Urothelium cell line (cell line): Measurements from ENCODE around the gene POC1B.
A peak's percentile ranks its signal among the peaks of the same experiment; 100 is the strongest.

Experiments
- DNase-seq: peaks from one replicate; pipeline ENCODE4 v3.0.0; 2011; ENCODE audit warnings: low spot score, mixed read lengths
- FAIRE-seq: peaks from 2 replicates; lab custom pipeline; 2011; peaks lifted over from hg19 to GRCh38; lab: Jason Lieb, UNC

Gene POC1B

DNA sequence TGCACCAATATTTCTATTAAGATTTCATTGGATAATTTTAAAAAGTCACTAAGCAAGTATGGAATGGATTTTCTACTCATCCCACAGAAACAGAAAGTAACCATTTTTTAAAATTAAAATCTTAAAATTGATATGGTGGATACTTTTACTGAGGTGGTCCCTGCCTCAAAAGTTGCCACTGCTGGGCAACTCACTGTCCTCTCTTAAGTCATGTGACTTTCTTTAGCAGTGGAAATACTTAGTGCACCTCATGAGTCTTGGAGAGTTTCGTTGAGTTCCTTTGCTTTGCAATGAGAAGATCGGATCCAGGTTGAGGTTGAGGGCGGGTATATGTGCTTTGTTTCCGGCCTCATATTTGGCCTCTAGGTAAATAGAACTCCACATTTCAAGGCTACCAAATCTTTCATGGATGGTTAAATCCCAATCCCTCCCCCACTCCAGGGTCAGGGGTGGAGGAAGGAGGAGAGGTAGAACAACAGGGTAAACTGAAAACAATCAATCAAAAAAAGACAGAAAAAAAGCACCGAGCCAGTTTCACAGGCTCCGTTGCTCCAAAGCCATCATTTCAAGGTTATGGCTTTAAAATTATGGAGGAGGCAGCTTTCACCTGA lies 134.0 kb downstream of the POC1B start:
- DNase-seq (no peak), FAIRE-seq (no peak)

DNA sequence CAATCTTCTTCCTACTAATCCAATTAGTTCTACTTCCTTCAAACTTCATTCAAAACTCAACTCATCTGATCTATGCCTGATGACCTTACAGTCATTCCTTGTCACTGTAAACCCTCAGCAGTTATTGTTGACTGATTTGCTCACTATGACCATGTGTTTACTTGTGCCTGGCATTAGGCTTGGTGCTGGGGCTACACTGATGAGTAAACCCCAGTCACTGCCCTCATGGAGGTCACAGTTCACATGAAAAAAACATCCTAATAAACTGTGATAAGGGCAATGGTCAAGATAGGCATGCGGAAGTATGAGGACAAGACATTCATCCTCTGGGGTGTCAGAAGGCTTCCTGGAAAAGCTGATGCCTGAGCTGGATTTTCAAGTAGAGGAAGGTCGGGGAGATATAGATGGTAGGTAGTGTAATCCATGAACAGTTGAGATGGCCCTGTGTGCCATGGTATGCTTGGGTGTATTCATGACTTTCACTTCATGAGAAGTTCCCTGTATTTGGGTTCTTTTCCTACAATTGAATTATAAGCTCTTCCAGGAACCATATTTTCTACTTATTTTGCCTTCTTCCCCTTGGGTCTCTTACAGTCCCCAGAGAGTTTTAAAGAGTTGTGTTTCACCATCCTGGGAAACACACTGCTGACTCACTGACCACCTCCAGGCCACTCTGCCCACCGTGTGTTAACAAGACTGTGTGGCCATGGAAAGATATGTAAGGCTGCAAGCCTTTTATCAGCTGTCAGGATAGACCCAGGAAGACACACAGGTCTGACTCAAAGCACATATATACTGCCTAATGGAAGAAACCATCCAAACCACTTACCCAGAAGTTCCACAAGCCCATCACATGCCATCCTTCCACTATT lies 134.8 kb downstream of the POC1B start:
- FAIRE-seq (no peak), DNase-seq (no peak)

DNA sequence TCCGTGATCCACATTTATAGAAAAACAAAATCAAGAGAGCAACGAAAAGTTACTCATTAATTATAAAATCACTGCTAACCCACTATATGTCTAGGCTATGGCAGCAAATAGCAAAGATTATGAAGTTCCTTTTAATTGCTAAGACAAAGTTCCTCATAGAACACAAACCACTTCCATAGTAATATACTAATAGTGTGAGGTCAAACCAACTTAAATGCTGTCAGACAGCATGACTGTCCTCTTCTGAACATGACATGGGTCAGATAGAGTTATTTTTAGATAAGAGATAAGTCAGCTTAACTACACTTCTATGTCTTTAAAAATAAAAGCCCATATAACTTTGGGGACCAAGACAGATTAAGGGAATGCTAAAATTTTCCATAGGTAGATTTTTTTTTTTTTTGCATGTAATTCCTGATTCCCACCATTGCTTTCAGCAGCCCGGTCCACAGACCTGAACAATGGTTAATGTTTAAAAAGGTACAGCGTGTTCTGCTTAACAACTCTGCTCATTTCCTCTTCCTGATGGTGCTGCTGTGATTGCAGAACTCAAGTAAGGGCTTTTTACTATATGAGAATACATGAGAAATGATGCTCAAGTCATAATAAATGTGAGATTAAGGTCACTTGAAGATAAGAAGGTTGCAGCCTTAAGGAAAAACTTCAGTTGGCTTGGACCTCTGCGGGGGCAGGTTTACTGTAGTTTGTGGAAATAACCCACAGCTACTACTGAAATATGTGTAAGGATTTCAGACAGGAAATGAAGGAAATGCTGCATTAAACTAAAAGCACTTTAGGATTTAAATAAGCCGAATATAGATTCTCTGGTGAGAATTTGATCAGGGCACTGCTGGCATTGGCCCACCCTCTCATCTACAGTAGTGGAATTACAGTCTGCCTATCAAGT lies 135.8 kb downstream of the POC1B start:
- FAIRE-seq (no peak), DNase-seq (no peak)

DNA sequence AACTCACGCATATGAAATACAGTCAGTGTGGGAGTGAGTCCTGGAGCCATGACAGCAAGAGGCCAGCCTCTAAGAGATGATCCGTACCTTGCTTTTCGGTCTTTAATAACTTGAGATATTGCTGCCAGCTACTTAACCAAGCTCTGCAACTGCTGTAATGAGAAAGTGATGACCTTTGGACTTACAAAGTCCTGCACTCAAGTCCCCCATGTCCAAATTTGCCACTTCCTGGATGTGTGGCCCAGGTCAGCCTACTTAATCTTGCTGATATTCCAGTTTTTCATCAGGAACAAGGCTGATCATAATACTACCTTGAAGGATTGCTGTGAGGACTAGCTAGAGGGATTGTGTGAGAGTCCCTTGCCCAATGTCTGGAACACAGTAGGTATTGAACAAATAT lies 139.7 kb downstream of the POC1B start:
- DNase-seq (no peak), FAIRE-seq (no peak)

DNA sequence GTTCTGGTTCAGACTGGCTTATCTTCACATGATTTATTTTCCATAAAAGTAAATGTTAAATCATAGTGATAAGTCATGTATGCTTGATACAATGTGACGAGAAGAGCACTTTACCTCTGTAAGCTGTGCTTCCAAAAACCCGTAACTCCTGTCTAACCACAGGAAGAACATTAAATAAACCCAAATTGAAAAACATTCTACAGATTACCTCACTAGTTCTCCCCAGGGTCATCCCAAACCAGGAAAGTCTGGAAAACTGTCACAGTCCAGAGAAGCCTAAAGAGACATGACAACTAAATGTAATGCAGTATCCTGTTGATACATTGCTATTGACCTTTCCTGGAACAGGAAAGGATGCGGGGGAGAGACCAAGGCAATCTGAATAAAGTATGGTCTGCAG lies 141.0 kb downstream of the POC1B start:
- DNase-seq (no peak), FAIRE-seq (no peak)

DNA sequence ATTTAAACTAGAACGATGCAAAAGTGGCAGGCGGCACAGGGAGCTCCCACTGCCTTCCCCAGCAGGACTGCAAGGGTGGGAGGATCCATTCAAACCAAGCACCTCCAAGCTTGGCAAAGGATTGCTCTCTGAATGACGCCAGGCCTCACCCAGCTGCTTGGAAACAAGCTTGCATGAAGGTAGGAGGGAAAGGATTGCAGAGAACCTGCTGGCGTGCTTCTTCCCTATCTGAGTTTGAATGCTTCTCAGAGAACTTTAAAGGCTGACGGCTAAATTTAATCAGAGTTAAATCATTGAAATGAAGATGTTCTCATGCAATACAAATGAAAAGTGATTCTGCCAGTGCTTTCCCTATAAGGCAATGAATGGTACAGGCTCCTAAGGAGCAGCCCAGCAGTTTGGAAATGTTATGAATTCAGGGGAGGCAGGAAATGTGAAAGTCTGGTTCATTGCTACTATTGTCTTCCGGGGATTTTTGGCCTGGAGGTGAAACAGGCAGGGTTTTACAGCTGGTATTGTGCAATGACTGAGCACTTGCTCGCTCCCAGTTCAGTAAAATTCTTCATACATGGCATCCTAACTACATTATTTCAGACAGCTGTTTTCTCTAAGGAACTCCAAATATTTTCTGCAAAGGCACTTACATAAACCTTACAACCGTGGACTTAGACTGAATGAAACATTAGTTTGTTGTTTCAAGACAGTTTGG lies 141.6 kb downstream of the POC1B start:
- no peak for DNase-seq
- no peak for FAIRE-seq

DNA sequence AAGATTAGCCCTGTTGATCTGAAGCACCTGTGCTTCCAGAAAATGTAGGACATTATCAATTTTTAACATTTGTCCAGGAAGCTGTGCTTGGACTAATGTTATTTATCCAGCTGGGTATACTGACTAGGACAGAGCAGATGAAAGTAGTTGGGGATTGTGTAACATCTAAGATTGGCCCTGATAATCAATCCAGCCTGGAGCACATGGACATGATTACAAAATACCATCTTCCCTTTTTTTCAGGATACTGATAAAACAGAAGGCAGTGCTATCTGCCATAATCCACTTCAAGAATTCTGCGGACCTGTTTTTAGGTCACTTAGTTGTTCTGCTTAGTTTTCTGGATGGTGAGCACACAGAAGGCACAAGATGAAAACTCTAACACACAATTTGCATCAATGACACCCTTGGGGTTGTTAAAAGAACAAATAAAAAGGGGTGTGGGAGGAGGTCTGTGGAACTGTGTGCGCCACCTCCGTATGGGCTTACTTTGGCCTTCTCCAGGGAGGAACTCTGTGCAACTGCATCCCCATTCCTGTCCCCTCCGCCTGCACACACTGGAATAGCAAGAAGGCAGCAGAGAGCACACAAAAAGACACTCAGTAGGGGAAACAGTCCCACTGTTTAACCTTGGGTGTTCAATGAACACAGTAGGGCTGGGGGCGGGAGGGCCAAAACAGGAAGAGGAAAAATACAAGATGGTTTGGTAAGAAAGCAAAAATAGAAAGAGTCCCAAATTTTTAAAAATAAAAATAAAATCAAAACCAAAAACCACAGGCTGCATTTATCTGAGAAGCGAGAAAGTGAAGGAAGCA lies 142.4 kb downstream of the POC1B start:
- FAIRE-seq: no peak
- DNase-seq: no peak

DNA sequence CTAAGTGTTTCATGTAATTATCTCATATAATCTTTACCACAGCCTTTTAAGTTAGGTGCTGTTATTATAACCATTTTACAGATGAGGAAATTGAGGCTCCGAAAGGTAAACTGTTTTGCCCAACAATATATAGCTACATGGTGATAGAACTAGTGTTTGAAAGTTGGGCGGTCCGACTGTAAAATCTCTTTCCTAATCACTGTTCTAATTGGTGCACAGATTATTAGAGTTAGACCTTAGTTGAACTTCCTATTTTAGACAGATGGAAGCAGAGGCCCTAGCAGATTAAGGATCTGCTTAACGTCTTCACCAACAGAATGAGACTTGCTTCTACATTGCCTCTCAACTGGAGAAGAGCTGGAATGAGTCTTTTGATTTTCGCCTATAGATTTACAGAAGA lies 143.5 kb downstream of the POC1B start:
- DNase-seq: no peak
- FAIRE-seq: no peak

DNA sequence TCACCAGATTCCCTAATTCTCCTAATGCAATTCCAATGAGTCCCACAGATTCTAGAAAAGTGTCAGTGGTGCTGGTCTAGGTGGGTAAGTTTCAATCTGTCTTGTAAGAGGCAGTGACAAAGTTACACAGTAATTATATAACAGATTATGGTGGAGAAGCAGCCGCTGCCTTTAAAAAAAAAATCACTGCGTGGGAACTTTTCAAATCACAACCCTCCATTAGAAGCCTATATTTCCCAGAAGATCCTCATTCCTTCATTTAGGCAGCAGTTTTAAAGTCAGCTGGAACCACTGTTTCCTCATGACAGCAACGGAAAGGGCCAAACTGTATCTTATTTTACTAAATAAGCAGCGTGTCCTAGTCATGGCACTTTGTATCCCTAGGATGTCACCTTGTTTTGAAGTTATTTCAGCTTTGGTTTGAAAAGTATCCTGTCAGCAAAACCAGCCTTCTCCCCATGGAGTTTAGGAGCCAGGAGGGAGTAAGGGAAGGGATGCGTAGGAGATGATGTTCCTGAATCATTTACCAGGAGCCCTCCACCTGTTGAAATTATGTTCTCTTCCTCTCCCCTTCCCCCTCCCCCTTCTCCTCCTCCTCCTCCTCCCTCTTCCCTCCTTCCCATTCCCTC lies 145.9 kb downstream of the POC1B start:
- DNase-seq (no peak), FAIRE-seq (no peak)

DNA sequence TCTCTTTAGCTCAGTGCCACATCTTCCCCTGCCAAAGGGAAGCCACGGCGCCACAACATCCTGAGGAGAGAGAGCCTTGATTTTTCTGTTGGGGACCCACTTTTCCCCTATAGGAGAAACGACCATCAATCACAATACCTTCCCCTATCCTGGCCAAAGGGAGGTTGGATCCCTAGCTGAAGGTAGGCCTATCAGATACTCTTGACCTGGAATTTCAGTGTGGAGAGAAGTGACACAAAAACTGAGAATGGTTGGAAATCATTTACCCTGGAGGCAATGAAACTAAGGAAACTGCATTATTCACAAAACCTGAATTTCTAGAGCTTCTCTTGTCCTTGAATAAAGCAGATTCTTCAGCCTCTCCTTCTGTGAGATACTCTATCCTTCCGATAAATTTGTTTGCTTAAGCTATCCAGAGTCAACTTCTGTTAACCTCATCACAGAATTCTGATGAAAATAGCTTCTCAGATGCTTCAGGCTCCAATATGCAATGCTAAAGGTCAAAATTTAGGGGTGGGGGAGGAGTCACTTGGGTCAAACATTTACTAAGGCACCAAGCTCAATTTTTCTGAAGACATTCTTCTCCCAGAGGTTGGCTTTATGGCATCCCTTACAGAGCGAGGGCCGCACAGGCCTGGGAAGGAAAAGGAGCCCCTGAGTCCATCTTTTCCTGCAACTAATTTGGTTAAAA lies 146.6 kb downstream of the POC1B start:
- FAIRE-seq: no peak
- no peak for DNase-seq

DNA sequence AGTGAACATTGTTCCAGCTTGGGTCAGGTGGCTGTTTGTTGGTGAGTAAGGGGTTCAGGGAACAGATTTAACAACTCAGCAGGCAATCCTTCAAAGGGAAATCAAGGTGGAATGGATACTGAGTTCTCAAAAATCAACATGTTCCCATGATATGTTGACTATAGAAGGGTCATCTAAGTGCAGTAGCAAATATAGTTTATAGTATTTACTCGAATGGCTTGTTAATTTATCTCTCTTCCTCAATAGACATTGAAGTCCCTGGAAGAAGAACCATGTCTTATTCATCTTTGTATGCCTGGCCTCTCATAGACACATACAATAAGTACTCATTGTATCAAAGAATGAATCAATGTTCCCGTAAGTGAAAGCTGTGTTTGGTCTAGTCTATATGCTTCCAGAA lies 149.0 kb downstream of the POC1B start:
- DNase-seq (no peak), FAIRE-seq (no peak)

DNA sequence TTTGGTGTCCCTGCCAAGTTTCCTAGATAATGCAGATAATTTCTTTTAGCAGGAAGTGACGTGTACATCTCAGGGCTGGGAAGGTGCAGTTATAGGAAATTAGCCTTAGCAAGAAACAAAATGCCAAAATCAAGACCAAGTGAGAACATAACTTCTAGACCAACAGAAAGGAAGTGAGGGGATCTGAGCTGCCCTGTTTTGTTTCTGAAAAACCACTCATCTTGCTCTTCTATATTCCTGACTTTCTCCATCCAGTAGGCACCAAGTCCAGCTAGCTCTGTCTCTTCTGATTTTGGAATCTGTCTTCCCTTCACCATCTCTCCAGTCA lies 149.7 kb downstream of the POC1B start:
- no peak for FAIRE-seq
- no peak for DNase-seq

DNA sequence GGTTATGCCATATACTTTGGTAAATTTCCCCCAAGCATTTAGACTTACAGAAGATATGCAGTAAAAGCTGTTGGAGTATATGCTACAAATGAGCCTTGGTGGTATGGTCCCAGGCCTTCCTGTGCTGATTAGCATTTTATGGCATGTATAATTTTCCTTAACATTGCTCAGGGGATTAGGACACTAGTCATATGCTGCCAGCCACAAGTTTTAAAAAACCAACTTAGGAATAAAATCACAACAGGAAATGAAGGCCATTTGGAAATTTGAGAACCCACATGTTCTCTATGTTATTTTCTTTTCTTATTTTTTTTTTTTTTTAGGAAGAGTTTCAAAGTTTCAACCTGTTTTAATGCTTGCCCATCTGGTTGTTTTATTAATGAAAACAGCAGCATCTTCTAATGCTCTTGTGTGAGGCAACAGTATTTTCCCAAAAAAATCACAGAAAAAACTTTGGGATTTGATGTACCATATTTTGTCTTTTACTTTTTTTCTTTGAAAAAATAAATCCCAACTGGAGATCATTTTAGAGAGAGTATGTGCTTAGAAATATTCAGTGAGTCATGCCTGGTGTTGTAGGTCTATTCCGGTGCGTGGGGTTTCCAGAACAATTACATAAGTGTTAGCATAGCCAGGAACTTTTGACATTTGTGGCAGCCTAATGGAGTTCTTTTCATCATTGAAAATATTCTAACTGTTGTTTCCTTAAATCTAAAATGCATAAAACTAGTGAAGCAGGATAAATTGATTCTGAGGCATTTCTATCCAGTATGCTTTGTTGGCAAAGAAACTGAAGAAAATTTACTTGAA lies 151.9 kb downstream of the POC1B start:
- DNase-seq: peak; percentile 44
- FAIRE-seq: no peak

DNA sequence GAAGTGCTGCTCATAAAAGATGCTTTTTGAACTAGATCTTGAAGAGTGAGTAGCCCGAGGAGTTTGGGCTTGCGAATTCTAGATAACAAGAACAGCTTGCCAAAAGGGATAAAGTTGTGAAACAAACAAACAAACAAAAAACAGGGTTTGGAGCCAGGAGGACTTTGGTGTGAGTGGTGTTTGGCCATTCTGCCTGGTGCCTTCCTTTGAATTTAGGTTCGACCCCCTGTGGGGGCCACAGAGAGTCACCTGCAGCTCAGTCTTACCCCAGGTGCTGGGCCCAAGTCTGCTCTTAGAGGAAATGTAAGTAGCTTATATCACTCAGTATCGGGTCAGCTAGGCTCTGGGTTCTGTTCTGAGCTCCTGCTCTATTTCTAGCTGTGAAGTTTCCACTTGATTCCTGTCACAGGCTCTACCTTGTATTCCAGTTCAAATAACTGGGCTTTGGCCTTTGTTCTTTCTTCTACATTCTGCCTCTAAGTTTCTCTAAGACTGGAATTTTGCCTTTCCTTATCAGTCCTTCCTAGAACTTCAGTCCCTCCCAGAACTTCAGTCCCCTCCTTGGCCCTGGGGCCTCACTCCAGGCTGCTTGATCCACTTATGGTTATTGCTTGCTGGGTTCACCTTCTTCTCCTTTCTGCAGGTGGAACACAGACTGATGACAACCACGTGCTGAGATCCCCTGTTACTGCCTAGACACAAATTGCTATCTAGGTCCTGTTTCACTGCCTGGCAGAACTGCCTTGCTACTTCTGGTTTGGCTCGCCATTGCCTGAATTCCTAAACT lies 153.1 kb downstream of the POC1B start:
- no peak for FAIRE-seq

DNA sequence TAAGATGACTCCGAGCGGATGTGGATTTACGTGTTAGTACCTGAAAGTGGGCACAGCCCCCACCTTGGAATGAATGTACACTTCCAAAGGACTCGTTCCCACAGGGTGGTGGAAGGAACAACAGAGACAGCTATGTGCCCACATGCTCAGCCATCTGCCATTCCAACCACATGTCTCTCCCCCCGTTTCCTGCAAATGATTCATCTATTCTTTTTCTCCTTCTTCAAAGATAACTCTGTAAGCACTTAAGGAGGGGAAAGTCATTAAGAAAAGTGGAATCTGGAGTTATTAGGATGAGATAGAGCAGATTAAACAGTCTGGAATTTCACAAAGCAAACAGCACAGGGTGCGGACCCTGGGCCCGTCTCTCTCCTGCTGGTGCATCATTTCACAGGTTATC lies 155.0 kb downstream of the POC1B start:
- DNase-seq (peak; percentile 75), FAIRE-seq (no peak)

More for the DNA sequence above, 153.1 kb downstream of the POC1B start:
- no peak for DNase-seq

DNA sequence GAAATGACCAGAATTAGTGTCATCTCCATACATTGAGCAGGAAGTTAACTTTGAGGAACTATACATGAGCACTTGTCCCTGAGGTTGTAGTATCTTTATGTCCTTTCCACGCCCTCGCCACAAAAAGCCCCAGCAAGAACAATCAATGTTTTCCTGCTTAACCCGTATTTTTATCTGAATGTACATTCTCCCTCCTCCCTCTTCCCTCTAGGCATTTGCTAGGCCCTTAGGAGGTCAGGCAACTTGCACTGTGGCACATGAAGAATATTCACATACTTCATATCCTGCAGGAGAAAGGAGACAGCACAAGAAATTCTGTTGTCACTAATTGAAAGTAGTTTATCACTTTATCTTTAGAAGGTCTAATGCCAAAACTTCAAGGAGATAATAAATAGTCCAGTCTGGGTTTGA lies 155.4 kb downstream of the POC1B start:
- DNase-seq (no peak), FAIRE-seq (no peak)
